Ureter (tissue), 1 donor: ENCODE data around the gene DSTN. TPM values are rescaled to one million over a fixed set of nuclear protein-coding genes. Genes with fewer than 3 reads are reported as not detected.
A peak's percentile ranks its signal among the peaks of the same experiment; 100 is the strongest.

Experiments
- DNase-seq: peaks from one replicate; pipeline ENCODE4 v3.0.0-alpha.2; 2020; ENCODE audit warnings: low spot score
- total RNA-seq: library from RNA; stranded (reverse); gene quantifications from one replicate; pipeline ENCODE4 v1.2.4, GENCODE V29; 2023
- donor health status: DM: yes; HTN: yes; CAD: no.

The DSTN gene
- total RNA-seq, 1 donor from 2014 or later, result 603 TPM

- DNase-seq, result no peak
Measured at GRCh38 chr20:17624070-17624469, 54.2 kb downstream of the DSTN start.

- DNase-seq, result no peak
Measured at GRCh38 chr20:17624551-17625245, 54.8 kb downstream of the DSTN start.

- DNase-seq, result no peak
Measured at GRCh38 chr20:17625246-17626051, 55.6 kb downstream of the DSTN start.

GRCh38 chr20:17626217-17627007 lies 56.5 kb downstream of the DSTN start:
- DNase-seq, result no peak

- DNase-seq, result no peak
Measured at GRCh38 chr20:17627101-17627955, 57.5 kb downstream of the DSTN start.

GRCh38 chr20:17628101-17628841 lies 58.4 kb downstream of the DSTN start:
- no peak for DNase-seq

GRCh38 chr20:17629025-17629424 lies 59.1 kb downstream of the DSTN start:
- DNase-seq, result no peak

- no peak for DNase-seq
Measured at GRCh38 chr20:17629678-17630089, 59.8 kb downstream of the DSTN start.

GRCh38 chr20:17630151-17630805 lies 60.4 kb downstream of the DSTN start:
- DNase-seq, result no peak

- DNase-seq, result no peak
Measured at GRCh38 chr20:17630806-17631195, 60.9 kb downstream of the DSTN start.

- no peak for DNase-seq
Measured at GRCh38 chr20:17631576-17632319, 61.9 kb downstream of the DSTN start.

GRCh38 chr20:17633221-17633849 lies 63.5 kb downstream of the DSTN start:
- DNase-seq, result no peak

- no peak for DNase-seq
Measured at GRCh38 chr20:17633850-17634500, 64.1 kb downstream of the DSTN start.

GRCh38 chr20:17634661-17635331 lies 64.9 kb downstream of the DSTN start:
- peak; percentile 72 for DNase-seq

- no peak for DNase-seq
Measured at GRCh38 chr20:17635332-17636244, 65.7 kb downstream of the DSTN start.

- no peak for DNase-seq
Measured at GRCh38 chr20:17636523-17637412, 66.9 kb downstream of the DSTN start.
